ENCODE measurements around the gene SLAMF9. TPM values are rescaled to one million over a fixed set of nuclear protein-coding genes. Genes with fewer than 3 reads are reported as not detected.

The SLAMF9 gene
- total RNA-seq, 1 experiment from 2014 or later, result not detected

GRCh38 chr1:159921700-159922504, 32.1 kb downstream of the SLAMF9 start:
- Histone ChIP-seq H3K23me2 (ENCODE audit: insufficient read length, low read depth, low read length, poor library complexity, severe bottlenecking) (peaks cover 17% of the 10 kb centered on the region), H3K79me2 (ENCODE audit: insufficient read depth, low read length) (no peaks in the 10 kb centered on the region), H4K8ac (replicated peaks; ENCODE audit: insufficient read length, low read depth, low read length) (no peak overlapping the region), H4K5ac (ENCODE audit: insufficient read length, low read depth, low read length) (no peak overlapping the region), H4K20me1 (ENCODE audit: control insufficient read depth, insufficient read depth, insufficient read length) (no peaks in the 10 kb centered on the region), H3K14ac (ENCODE audit: insufficient read depth, low read length) (no peak overlapping the region; the same call in 1 of the 2 replicates), H3K27ac (ENCODE audit: insufficient read length, low read depth, low read length) (no peak overlapping the region), H2BK15ac (ENCODE audit: low read depth, low read length) (no peak overlapping the region), H3K56ac (ENCODE audit: insufficient read length, low read depth, low read length) (no peak overlapping the region), H2BK120ac (ENCODE audit: low read depth, low read length, poor library complexity, severe bottlenecking) (no peak overlapping the region), H2AFZ (ENCODE audit: low read length) (no peak overlapping the region), H2BK12ac (ENCODE audit: insufficient read length, low read depth, low read length) (no peak overlapping the region), H3K27me3 (ENCODE audit: insufficient read depth, low read length) (no peaks in the 10 kb centered on the region), H3T11ph (ENCODE audit: low read length) (no peak overlapping the region), H3K4me1 (ENCODE audit: insufficient read depth, low read length) (no peaks in the 10 kb centered on the region; the same call in 1 of the 2 replicates), H3K4ac (ENCODE audit: low read depth, low read length) (no peak overlapping the region; the same call in 1 of the 2 replicates), H2AK5ac (ENCODE audit: insufficient read length, low read length) (no peak overlapping the region), H3K4me2 (ENCODE audit: insufficient read depth, insufficient read length, low read length) (no peak overlapping the region), H2BK5ac (ENCODE audit: insufficient read length, low read length) (no peak overlapping the region), H3K9ac (ENCODE audit: extremely low read depth, insufficient read length, low read length) (no peak overlapping the region), H3K18ac (ENCODE audit: insufficient read length, low read depth, low read length) (no peak overlapping the region), H3K79me1 (ENCODE audit: insufficient read depth, low read depth, low read length, poor library complexity, severe bottlenecking) (no peaks in the 10 kb centered on the region), H3K23ac (ENCODE audit: insufficient read length, low read depth, low read length) (no peak overlapping the region), H4K91ac (ENCODE audit: insufficient read length, low read depth, low read length) (peak overlapping the region; percentile 11), H2BK20ac (ENCODE audit: low read depth, low read length, poor library complexity, severe bottlenecking) (no peak overlapping the region), H3K9me3 (ENCODE audit: control insufficient read depth, low read depth, low read length) (no peaks in the 10 kb centered on the region)
- Mint-ChIP-seq H3K9me3 (no peaks in the 10 kb centered on the region; a peak in 1 of 5 replicates), H3K27ac (no peak overlapping the region), H3K4me1 (peaks cover 36 to 40% of the 10 kb centered on the region in 2 experiments), H3K4me3 (no peak overlapping the region), H3K27me3 (ENCODE audit: low read depth) (peaks cover 12% of the 10 kb centered on the region), H3K36me3 (ENCODE audit: insufficient read depth in 1 of 3, low read depth in 3 of 3) (peaks cover 1 to 38% (median 22%) of the 10 kb centered on the region in 3 experiments; a peak in 6 of 7 replicates)
- no peak for TF ChIP-seq CTCF (conservative IDR thresholded peaks at IDR 0.05)
- WGBS (ENCODE audit: extremely low coverage, insufficient read length, low lambda C conversion rate), result no CpG with 5 or more reads among the region's 18 CpGs
- no peak for DNase-seq

Measured in H9 (cell line).